ENCODE measurements around the gene BIN1. TPM values are rescaled to one million over a fixed set of nuclear protein-coding genes. Genes with fewer than 3 reads are reported as not detected.

Gene BIN1
- total RNA-seq, 1 donor from 2014 or later: 50.2 TPM

- H3K9me3 Mint-ChIP-seq (ENCODE audit: unreplicated experiment): no peaks in the 10 kb centered on the region
- no peak overlapping the region for H3K4me2 ChIP-seq (ENCODE audit: low read length)
- FAIRE-seq: no peak
- H3K9ac ChIP-seq (ENCODE audit: low read length): no peak overlapping the region
- H3K36me3 ChIP-seq (ENCODE audit: insufficient read depth, low read length): no peaks in the 10 kb centered on the region
- H3K27me3 ChIP-seq (ENCODE audit: insufficient read depth, low read length): no peaks in the 10 kb centered on the region
- no peak overlapping the region for H3K4me3 ChIP-seq (ENCODE audit: insufficient read depth, low read depth, low read length)
- H4K20me1 ChIP-seq (ENCODE audit: insufficient read depth, low read length): peaks cover 92% of the 10 kb centered on the region
- peaks cover 90% of the 10 kb centered on the region for H3K79me2 ChIP-seq (ENCODE audit: insufficient read depth, low read length)
- H3K4me3 Mint-ChIP-seq (ENCODE audit: unreplicated experiment): peak overlapping the region; percentile 54
- no peak overlapping the region for H3K27ac ChIP-seq (ENCODE audit: low read depth, low read length)
- H3K27ac Mint-ChIP-seq (ENCODE audit: unreplicated experiment): peak overlapping the region; percentile 47
- H2AFZ ChIP-seq (ENCODE audit: low read depth, low read length): no peak overlapping the region
- H3K4me1 ChIP-seq (ENCODE audit: insufficient read depth, low read length): peaks cover 29% of the 10 kb centered on the region
- peaks cover 6% of the 10 kb centered on the region for H3K36me3 Mint-ChIP-seq (ENCODE audit: low read depth, unreplicated experiment)
- peaks cover 64% of the 10 kb centered on the region for H3K4me1 Mint-ChIP-seq (ENCODE audit: low read depth, unreplicated experiment)
- DNase-seq (ENCODE audit: low read depth): no peak
- H3K9me3 ChIP-seq (ENCODE audit: insufficient read depth, low read depth, low read length): no peaks in the 10 kb centered on the region
- peaks cover 2% of the 10 kb centered on the region for H3K27me3 Mint-ChIP-seq (ENCODE audit: low read depth, unreplicated experiment)
- no peak for TF ChIP-seq EZH2 (IDR thresholded peaks at IDR 0.05; ENCODE audit: insufficient read depth, low read length)
- TF ChIP-seq CTCF (IDR thresholded peaks at IDR 0.05; ENCODE audit: insufficient read depth, low read depth, low read length): no peak
Measured at GRCh38 chr2:127097841-127098651, 8.9 kb downstream of the BIN1 start.

GRCh38 chr2:127097471-127097765 is 9.5 kb downstream of the BIN1 start:
- FAIRE-seq: no peak
- H3K4me1 ChIP-seq (ENCODE audit: insufficient read depth, low read length): peaks cover 29% of the 10 kb centered on the region

More at GRCh38 chr2:127097471-127097765, 9.5 kb downstream of the BIN1 start:
- no peaks in the 10 kb centered on the region for H3K9me3 Mint-ChIP-seq (ENCODE audit: unreplicated experiment)
- Histone ChIP-seq H3K9ac (ENCODE audit: low read length) (no peak overlapping the region), H4K20me1 (ENCODE audit: insufficient read depth, low read length) (peaks cover 92% of the 10 kb centered on the region), H2AFZ (ENCODE audit: low read depth, low read length) (no peak overlapping the region), H3K79me2 (ENCODE audit: insufficient read depth, low read length) (peaks cover 87% of the 10 kb centered on the region), H3K4me2 (ENCODE audit: low read length) (no peak overlapping the region), H3K9me3 (ENCODE audit: insufficient read depth, low read depth, low read length) (no peaks in the 10 kb centered on the region), H3K36me3 (ENCODE audit: insufficient read depth, low read length) (no peaks in the 10 kb centered on the region), H3K27me3 (ENCODE audit: insufficient read depth, low read length) (no peaks in the 10 kb centered on the region), H3K4me3 (ENCODE audit: insufficient read depth, low read depth, low read length) (no peak overlapping the region), H3K27ac (ENCODE audit: low read depth, low read length) (no peak overlapping the region)
- TF ChIP-seq CTCF (IDR thresholded peaks at IDR 0.05; ENCODE audit: insufficient read depth, low read depth, low read length) (no peak), EZH2 (IDR thresholded peaks at IDR 0.05; ENCODE audit: insufficient read depth, low read length) (no peak)
- no peak overlapping the region for H3K4me3 Mint-ChIP-seq (ENCODE audit: unreplicated experiment)
- H3K27ac Mint-ChIP-seq (ENCODE audit: unreplicated experiment): no peak overlapping the region
- DNase-seq (ENCODE audit: low read depth): no peak
- peaks cover 65% of the 10 kb centered on the region for H3K4me1 Mint-ChIP-seq (ENCODE audit: low read depth, unreplicated experiment)
- H3K27me3 Mint-ChIP-seq (ENCODE audit: low read depth, unreplicated experiment): peaks cover 2% of the 10 kb centered on the region
- H3K36me3 Mint-ChIP-seq (ENCODE audit: low read depth, unreplicated experiment): peaks cover 4% of the 10 kb centered on the region

All from astrocyte (in vitro differentiated cells and primary cell).